Bone marrow (tissue), 2 donors: Measurements from ENCODE around the gene STK10.

ENCODE experiments used
- DNase-seq, 2 donors: peaks; one replicate each; lab custom pipeline; 2025; lab: John Stamatoyannopoulos, UW

Gene STK10

DNA sequence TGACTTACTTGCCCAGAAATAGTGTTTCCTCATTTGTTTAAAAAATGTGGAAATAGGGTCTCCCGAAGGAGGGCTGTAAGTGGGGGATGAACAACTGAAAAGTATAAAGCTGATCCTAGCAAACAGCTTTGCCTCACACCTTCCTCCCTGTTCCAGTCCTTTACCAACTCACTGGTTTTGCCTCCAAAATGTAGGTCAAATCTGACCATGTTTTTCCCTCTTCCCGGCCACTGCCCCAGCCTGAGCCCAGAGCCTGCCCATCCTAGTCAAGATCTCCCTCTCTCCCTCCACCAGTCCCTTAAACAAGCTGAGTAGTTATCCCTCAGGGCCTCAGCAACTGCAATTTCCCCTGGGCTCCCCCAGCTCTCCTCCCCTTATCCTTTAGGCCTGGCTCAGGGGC, 99.2 kb downstream of the STK10 start:
- DNase-seq = no peak

DNA sequence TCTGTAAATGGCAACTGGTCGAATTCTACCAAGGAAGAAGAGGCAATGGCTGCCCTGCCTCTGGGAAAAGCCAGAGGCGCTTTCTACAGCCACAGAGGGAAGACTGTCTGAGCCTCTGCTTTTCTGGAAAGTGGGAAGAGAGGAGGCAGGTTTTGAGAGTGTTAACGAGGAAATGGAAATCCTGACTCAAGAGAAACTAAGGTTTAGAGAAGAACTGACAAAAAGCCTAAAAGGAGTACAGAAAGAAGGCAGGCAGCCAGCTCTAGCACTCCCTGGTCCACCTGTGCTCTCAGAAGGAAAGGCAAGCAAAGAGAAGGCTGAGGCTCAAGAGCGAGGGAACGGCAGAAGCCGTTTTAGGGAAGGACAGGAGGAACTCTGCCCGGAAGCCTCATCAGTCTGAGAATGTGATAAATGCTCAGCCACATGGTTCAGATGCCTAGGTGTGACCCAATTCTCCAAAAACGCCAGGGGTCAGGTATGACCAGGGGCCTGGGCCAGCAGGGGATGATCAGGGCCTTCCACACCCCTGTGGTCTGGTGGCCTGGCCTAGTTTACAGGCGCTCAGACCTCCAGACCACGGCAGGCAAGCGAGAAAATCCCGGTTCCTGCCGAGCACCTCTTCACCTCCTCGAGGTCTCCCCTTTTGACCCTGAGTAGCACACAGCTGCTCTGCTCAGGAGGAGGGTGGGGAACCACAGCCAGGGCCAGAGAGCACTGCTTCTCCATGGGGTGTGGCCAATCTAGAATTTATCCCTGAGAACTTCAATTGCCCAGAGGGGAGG, 101.6 kb downstream of the STK10 start:
- no peak for DNase-seq

DNA sequence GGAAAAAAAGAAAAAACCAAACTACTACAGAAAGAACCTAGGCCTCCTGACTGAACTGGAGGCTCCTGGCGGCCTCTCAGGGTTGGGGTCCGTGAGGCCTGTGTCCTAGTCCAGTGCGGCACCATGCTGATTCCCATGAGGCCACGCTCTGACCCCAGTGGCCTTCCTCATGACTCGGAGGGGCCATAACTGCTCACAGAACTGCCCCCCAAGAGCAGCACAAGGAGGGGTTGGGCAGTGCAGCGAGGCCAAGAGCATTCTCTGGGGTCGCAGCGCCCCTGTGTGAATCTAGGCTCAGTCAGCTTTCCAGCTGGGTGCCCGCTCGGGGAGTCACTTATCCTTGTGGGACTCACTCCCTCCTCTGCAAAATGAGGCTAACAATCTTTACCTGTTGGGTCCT, 102.3 kb downstream of the STK10 start:
- DNase-seq = no peak

DNA sequence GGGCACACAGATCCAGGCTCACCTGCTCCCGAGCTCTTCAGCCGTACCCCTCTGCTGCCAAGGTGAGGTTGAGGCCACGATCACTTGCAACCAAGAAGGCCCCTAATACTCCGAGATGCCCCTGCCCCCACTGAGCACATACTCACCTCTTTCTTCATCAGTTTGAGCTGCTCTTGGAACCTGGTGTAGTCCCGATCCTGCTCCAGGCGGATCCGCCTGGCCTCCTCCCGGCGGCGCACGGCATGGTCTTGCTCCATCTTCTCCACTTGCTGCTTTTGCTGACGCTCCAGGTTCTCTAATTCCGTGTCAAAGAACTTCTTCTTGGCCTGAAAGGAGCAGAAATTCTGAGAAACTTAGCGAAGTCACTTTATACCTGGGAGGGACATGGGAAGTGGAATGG, 105.8 kb downstream of the STK10 start:
- no peak for DNase-seq

DNA sequence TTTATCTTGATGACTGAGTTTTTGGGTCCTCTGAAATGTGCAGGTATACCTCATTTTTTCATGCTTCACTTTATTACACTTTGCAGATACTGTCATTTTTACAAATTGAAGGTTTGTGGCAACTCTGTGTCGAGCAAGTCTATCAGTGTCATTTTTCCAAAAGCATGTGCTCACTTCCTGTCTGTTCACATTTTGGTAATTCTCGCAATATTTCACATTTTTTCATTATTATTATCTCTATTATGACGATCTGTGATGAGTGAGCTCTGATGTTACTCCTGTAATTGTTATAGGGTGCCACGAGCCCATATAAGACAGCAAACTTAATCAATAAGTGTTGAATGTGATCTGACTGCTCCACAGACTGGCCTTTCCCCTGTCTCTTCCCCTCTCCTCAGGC, 108.1 kb downstream of the STK10 start:
- DNase-seq = no peak

DNA sequence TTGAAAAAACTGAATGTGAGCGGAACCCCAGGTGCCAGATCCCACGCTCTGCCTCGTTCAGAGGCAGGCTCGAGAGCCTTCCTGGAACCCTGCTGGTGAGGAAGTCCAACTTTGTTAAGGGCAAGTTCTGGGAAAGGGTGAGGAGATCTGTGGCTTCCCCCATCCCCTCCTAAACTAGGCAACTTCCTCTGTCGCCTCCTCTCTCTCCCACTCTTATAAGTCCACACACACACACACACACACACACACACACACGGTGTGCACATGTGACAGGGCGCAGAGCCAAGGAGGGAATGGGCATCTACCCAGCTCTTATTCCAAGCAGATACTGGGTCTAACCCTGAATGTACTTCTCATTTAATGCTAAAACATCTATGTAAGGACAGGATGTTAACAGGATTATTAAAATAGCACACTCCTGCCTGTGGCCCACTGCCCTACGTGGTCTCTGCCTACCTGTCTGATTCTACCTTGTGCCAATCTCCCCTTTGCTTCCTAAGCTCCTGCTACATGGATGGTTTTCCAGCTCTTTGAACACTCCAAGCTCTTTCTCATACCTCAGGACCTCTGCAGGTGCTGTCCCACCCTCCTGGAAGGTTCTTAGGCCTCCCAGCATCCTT, 109.2 kb downstream of the STK10 start:
- DNase-seq = peak in 1 of 2 donors; percentile 40

DNA sequence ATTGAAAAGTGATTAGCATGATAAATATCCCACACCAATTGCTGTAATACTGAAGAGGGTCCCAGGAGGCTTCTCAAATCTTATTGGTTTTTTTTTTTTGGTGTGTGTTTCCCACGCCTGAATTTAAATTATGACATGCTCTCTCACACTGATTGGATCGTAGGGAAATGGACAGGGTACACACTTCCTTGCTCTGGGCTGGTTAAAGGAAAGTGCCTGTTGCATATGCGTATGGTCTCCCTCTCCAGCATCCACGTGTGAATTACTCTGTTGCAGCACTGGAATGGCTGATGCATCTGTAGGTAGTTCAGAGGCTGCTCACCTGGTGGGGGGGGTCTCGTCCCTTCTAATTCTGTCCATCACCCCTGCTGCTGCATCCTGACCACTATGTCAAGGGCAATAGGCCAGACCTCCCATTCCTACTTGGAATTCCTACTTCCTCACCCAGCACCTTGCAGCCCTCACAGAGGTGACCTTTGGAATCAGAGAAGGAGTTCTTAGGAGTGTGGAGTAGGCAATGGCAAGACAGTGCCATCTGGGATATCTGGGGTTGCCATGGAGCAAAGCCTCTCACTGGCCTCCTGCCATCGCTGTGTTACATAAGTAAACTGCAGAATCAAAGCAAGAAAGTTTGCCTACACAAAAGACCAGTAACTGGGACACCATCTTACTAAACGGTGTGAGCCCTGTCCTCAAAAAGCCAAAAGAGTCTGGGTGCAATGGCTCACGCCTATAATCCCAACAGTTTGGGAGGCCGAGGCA, 110.2 kb downstream of the STK10 start:
- no peak for DNase-seq

DNA sequence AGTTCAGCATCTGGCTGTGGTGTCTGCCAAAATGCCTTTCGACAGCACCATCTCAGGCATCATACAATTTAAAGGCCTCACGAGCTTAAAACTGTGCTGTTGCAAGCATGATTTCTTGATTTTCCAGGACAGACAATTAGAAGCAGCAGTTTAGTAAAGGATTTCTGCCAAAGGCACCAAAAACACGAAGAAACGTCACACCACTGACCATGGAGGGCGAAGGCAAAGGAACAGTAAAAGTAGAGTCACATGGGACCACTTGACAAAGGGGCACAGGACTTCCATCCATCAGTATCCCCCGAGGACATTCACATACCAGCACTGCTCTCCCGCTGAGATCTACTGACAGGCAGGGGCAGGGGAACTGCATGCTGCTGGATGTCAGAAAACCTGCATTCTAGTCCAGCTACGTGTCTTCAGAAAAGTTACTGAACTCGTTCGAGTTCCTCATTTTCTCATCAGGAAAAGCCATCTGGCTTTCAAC, 111.2 kb downstream of the STK10 start:
- DNase-seq = no peak

DNA sequence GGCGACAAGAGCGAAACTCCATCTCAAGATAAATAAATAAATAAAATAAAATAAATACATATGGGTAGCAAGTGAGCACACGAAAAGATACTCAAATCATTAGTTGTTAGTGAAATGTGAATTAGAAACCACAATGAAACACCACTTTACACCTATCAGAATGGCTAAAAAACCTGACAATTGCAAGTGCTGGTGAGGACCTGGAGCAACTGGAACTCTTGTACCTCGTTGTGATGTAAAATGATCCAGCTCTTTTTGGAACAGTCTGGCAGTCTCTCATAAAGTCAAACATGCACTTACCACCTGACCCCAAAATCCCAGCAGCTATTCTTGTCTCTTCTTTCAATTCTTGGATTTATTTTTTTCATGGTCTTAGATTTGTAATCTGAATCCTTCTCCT, 112.4 kb downstream of the STK10 start:
- DNase-seq = no peak

DNA sequence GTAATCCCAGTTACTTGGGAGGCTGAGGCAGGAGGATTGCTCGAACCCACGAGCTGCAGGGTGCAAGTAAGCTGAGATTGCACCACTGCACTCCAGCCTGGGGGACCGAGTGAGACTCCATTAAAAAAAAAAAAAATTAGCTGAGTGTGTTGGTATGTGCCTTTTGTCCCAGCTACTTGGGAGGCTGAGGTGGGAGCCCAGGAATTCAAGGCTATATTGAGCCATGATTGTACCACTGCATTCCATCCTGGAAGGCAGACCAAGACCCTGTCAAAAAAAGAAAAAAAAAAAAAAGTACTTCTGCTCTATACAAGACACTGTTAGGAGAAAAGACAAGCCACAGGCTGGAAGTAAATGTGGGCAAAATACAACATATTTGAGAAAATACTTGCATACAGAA, 113.1 kb downstream of the STK10 start:
- no peak for DNase-seq

DNA sequence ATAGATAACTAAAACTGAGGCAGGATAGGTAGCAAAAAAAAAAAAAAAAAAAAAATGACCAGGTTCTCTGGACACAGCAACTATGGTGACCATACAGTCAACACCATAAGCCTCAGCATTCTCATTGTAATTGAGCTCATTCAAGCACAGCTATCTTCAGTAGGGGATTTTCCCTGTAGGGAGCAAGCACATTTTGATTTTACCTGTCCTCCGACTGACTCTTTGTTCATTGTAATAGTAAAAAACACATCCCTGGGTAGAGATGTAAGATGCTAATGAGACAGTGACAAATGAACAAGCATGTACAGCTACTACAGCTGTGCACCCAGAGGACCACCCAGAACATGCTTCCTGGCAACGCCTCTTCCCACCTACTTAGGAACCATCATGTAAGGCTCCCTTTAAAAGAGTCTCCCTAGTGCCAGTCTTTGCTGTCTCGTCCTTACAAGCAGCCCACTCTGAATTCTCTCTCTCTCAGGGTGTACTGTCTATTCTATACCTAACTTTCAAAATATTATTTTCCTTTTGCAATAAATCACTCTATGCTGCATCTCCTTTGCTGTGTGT, 116.6 kb downstream of the STK10 start:
- DNase-seq = no peak

DNA sequence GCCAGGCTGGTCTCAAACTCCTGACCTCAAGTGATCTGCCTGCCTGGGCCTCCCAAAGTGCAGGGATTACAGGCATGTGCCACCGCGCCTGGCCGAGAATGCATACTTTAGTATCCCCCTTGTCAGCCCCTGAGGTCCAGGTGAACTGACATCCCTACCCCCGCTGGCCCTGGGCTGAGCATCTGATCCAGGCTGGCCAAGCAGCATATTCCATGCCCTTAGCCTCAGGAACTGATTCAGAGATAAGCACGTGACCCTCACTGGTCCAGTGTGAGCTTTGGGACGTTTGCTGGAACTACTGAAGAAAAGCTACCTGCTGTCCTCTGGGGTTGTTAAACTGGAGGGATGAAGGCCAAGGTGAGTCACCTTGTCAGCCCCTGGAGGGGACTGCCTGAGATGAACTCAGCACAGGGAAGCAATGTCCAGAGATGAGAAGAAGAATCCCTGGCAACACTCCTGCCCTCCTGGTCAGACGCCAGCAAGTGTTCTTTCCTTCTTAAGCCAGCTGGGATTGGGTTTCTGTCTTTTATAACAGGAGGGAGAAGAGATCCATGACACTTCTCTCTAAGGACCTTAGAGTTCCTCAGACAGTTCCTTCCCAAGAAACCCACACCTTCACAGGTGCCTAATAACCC, 122.5 kb downstream of the STK10 start:
- DNase-seq = no peak

DNA sequence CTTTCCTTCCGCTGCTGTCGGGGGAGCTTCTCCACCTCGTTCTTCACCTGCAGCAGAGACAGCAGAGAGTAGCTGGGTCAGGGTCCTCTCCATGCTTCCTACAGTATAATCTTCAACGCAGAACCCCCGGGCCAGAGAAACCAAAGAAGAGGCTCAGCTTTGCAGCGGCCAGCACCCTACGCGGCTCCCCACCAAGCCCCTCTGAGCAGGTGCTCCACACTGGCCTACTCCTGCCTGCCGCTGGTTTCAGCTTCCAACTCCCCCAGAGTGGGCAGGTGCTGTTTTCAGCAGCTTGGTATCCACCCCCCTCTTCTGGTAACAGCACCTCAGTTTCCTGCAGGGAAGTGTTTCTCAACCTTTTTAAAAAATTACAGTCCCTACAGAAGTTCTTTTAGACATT, 123.3 kb downstream of the STK10 start:
- DNase-seq = no peak

DNA sequence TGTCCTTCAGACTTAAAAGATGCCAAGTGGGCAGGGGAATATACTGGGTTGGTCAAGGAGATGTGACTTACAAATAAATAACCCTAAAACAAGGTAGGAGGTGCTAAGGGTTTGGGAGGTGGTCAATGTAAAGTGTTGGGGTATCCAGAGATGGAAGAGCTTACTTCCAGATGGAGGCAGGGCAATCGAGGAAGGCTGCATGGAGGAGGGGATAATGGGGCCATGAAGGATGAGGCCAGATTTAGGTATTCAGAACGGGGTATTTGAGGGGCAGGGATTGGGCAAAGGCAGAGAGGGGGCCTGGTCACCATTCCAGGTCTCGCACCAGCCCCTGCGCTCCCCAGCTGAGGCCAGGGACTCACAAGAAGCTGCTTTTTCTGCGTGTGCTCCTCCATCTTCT, 123.7 kb downstream of the STK10 start:
- no peak for DNase-seq

DNA sequence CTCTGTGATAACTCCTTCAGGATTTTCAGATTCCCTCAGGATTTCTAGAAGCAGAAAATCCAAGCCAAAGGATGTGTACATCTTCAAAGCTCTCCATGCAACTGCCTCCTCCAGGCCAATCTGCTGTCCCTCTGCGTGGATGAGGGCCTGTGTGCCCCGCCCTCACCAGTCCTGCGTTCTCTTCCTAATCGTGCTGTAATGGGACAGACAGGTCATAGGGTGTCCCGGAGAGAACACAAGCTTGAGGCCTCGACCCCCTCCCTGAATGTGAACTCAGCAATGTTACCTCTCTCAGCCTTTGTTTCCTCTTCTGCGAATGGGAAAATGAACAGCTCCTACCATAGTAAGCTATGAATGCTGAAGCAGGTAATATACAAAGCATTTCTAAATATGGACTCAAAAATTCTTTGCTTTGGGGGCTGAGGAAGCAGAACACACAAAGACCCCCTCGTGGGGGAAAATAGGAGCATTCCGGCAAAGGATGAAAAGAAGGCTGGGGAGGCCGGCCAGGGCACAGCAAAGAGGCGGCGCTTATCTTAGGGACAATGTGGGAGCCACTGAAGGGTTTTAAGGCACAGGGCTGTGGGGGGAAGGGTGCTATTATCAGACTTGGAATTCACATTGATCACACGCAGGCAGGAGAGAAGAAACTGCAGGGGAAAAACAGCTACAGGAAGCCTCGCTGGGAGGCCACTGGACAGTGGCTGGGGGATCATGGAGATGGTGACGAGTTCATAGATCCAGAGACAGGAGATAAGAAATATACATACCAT, 124.4 kb downstream of the STK10 start:
- DNase-seq = no peak

DNA sequence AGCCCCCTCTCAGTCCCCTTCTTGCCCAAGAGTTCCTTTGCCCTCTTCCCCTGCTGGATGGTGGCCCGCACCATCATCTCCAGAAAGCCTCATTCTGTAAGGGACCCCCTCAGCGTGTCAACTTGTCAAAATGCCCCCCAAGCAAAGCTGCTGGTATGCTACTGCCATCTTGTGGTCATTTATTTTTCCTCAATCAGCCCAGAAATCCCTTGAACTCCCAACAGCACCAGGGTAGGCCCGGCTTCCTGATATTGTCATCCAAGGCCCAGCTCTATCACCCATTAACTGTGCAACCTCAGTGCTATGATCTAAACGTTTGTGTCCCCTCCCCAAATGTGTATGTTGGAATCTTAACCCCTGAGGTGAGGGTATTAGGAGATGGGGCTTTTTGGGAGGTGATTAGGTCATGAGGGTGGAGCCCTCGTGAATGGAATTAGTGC, 128.3 kb downstream of the STK10 start:
- no peak for DNase-seq

DNA sequence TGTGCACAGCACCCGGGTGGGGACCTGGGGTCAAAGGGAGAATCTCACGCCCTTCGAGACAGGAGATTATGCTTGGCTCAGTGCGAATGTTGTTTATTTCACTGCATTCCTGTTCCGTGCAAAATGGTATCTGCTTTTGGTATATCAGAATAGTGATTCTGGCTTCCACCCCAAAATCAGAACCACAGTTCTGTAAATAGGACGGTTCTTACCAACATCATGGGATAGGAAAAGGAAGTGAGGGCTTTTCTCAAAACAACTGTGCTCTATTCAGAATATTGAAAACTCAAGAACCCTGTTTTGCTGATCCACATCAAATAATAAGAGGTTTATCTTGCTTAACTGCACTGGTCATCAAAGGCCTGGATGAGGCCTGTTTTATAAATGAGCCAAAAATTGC, 129.9 kb downstream of the STK10 start:
- DNase-seq = no peak

DNA sequence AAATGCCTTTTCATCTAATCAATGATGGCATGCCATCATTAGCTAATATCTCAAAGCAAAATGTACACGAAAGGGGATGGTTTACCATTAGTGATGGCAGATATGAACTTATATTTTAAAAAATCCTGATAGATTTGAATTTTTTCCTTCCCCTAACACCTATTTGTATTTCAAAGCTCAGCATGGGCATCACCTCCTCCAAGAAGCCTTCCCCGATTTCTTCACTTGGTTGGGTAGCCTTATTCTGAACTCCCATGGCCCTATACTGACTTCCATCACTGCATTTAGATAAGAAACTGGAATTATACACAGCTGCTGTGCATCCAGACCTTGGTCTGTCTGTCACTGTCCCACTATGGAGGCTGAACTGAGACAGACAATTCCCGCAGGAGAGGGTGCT, 132.0 kb downstream of the STK10 start:
- DNase-seq = no peak

DNA sequence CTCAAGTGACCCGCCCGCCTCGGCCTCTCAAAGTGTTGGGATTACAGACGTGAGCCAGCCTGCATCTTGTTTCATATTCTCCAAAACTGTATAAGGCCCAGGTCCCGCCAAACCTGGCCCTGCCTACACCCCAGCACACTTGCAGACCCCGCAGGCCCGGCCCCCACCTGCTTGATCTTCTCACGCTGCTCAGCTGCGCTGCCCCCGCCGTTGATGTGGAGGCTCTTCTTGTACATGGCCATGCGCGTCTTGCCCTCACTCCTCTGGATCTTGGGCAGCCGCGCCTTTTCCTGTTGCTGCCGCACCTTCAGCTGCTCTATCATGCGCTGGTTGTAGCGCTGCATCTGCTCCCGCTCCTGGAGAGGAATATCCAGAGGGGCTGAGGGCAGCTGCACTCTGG, 132.6 kb downstream of the STK10 start:
- DNase-seq = no peak

DNA sequence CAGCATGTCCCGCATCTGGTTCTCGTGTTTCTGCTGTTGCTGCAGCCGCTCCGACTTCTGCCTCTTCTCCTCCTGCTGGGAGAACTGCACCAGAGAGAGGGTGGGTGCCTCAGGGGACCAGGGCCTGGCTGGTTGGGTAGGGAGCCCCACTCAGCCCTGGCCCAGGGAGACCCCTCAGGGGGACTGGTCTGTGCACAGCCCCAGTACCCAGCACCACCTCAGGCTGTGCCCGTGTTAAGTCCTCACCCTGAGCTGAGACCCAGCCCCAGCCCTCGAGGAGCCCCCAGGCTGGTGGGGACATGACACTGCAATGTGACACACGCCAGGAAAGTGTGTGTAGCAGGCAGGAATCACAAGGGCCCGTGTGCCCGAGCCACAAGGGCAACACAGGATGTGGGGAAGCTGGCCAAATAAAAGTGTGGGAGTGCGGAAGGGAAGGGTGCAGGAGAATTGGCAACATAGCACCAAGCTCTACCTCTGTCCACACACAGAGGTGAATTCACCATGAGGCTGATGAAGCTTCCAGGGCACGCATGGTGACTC, 133.3 kb downstream of the STK10 start:
- no peak for DNase-seq
